Activated naive CD4-positive, alpha-beta T cell treated with anti-CD3 and anti-CD28 coated beads, Interleukin-2, amount 50 U/mL, for 72 hours (primary cell): ENCODE results near the gene SLC18A2. TPM values are rescaled to one million over a fixed set of nuclear protein-coding genes. Genes with fewer than 3 reads are reported as not detected.

Experiments used
- ATAC-seq, 2 donors: fragments of 150-1000 bp; cut with Tn5 transposase; 2 replicates each; pipeline ENCODE4 v1.10.0; 2021; ENCODE audit warnings: mild to moderate bottlenecking in 2 of 2, moderate library complexity in 2 of 2
- DNase-seq, 2 donors: peaks; one replicate each; pipeline ENCODE4 v3.0.0; 2021 to 2022; ENCODE audit warnings: low spot score in 2 of 2
- H3K27ac Mint-ChIP-seq, 2 donors: one replicate each; pipeline ENCODE4 v1.8.0; 2022; ENCODE audit warnings: mild to moderate bottlenecking in 2 of 2, mixed read lengths in 2 of 2
- H3K36me3 Mint-ChIP-seq, 2 donors: one replicate each; pipeline ENCODE4 v1.8.0; 2022; ENCODE audit warnings: mixed read lengths in 2 of 2
- H3K9me3 Mint-ChIP-seq, 2 donors: one replicate each; pipeline ENCODE4 v1.8.0; 2022; ENCODE audit warnings: mixed read lengths in 2 of 2
- total RNA-seq, 2 donors: library from RNA; stranded (reverse); gene quantifications; one replicate each; pipeline ENCODE4 v1.2.3, GENCODE V29; 2022

SLC18A2 gene
- total RNA-seq, 2 donors from 2014 or later: 0.06 to 0.09 TPM

GRCh38 chr10:117320050-117320665, 79.2 kb downstream of the SLC18A2 start:
- Mint-ChIP-seq H3K27ac (no peak overlapping the region), H3K36me3 (no peaks in the 10 kb centered on the region), H3K9me3 (no peaks in the 10 kb centered on the region)
- ATAC-seq (no peak), DNase-seq (no peak)

- H3K9me3 Mint-ChIP-seq: no peaks in the 10 kb centered on the region
- ATAC-seq: no peak
- no peak for DNase-seq
- H3K27ac Mint-ChIP-seq: no peak overlapping the region
- peaks cover 0 to 13% of the 10 kb centered on the region in 2 donors for H3K36me3 Mint-ChIP-seq
Observed at GRCh38 chr10:117322260-117322659, 81.3 kb downstream of the SLC18A2 start.

- no peaks in the 10 kb centered on the region for H3K9me3 Mint-ChIP-seq
- no peak for ATAC-seq
- no peak for DNase-seq
- peaks cover 0 to 13% of the 10 kb centered on the region in 2 donors for H3K36me3 Mint-ChIP-seq
- H3K27ac Mint-ChIP-seq: no peak overlapping the region
Observed at GRCh38 chr10:117324367-117324766, 83.5 kb downstream of the SLC18A2 start.

- DNase-seq (no peak), ATAC-seq (no peak)
- H3K9me3 Mint-ChIP-seq: no peaks in the 10 kb centered on the region
- peaks cover 0 to 13% of the 10 kb centered on the region in 2 donors for H3K36me3 Mint-ChIP-seq
- H3K27ac Mint-ChIP-seq: no peak overlapping the region
Observed at GRCh38 chr10:117327262-117327661, 86.3 kb downstream of the SLC18A2 start.

Other genes starting within 250 kb of the SLC18A2 start
- gene SHTN1, start 235.9 kb upstream of the SLC18A2 start, total RNA-seq: under 1 TPM in 1 of 2 donors, not detected in 1; 0.39 TPM
- not detected for gene VAX1, start 102.8 kb upstream of the SLC18A2 start, total RNA-seq
- gene KCNK18, start 43.6 kb upstream of the SLC18A2 start, total RNA-seq: not detected
- gene PDZD8, start 134.3 kb downstream of the SLC18A2 start, total RNA-seq: 10 to 100 TPM; 13.1 to 16.6 TPM